IMR-90 (cell line): ENCODE results near the gene TPSAB1. TPM values are rescaled to one million over a fixed set of nuclear protein-coding genes. Genes with fewer than 3 reads are reported as not detected.

Experiments
- ATAC-seq: fragments of 200-7000 bp; cut with Tn5 transposase; 2 replicates; pipeline ENCODE4 v1.9.1; 2020; ENCODE audit warnings: low read depth, mild to moderate bottlenecking, moderate library complexity
- BruUV-seq: library from RNA; stranded (reverse); fragments of 400-500 nt; replicated peaks from 2 replicates; lab custom pipeline; 2021; lab: Mats Ljungman, UMichigan
- CTCF ChIA-PET: fragments of 300-600 bp; formaldehyde crosslinking; extraction: SDS; loops from one replicate; lab custom pipeline; 2021; ENCODE audit warnings: antibody characterized with exemption; lab: Yijun Ruan, JAX
- POLR2A ChIA-PET: fragments of 300-600 bp; sonication (Branson Sonifier 250); formaldehyde crosslinking; loops from one replicate; lab custom pipeline; 2022; ENCODE audit warnings: antibody characterized with exemption; ENCODE audit not compliant: unreplicated experiment; lab: Charles Lee
- DNase-seq: peaks from one replicate; pipeline ENCODE4 v3.0.0; 2013
- H2AFZ ChIP-seq: replicated peaks from 2 replicates; pipeline ENCODE3; 2013; ENCODE audit warnings: low read length, mild to moderate bottlenecking; ENCODE audit not compliant: poor library complexity
- H2AK5ac ChIP-seq: 2 replicates; pipeline ENCODE4 v1.6.1; 2013; ENCODE audit warnings: low read depth, low read length, inconsistent platforms
- H2AK9ac ChIP-seq: replicated peaks from 2 replicates; pipeline ENCODE3; 2013; ENCODE audit warnings: mild to moderate bottlenecking, low read depth, low read length, moderate library complexity; ENCODE audit not compliant: poor library complexity
- H2BK120ac ChIP-seq: 2 replicates; pipeline ENCODE4 v1.6.1; 2013; ENCODE audit warnings: low read depth, low read length, inconsistent platforms
- H2BK15ac ChIP-seq: 3 replicates; pipeline ENCODE4 v1.6.1; 2013; ENCODE audit warnings: low read depth, low read length, inconsistent platforms
- H2BK20ac ChIP-seq: 2 replicates; pipeline ENCODE4 v1.6.1; 2013; ENCODE audit warnings: low read depth, mild to moderate bottlenecking, inconsistent platforms, low read length, moderate library complexity
- H2BK5ac ChIP-seq: 2 replicates; pipeline ENCODE4 v1.6.1; 2013; ENCODE audit warnings: mild to moderate bottlenecking, low read depth, low read length, inconsistent platforms; ENCODE audit not compliant: poor library complexity, severe bottlenecking
- H3K14ac ChIP-seq: replicated peaks from 2 replicates; pipeline ENCODE4 v1.6.1; 2013; ENCODE audit warnings: low read depth, low read length, inconsistent platforms
- H3K18ac ChIP-seq: 2 replicates; pipeline ENCODE4 v1.6.1; 2013; ENCODE audit warnings: low read depth, low read length, control low read depth
- H3K23ac ChIP-seq: 2 replicates; pipeline ENCODE4 v1.6.1; 2013; ENCODE audit warnings: low read depth, low read length, inconsistent platforms
- H3K27ac ChIP-seq: 2 replicates; pipeline ENCODE4 v1.5.1; 2013; ENCODE audit warnings: mild to moderate bottlenecking, control low read depth, low read length; ENCODE audit not compliant: insufficient read depth
- H3K27me3 ChIP-seq: 2 replicates; pipeline ENCODE4 v1.6.1; 2013; ENCODE audit warnings: low read length; ENCODE audit not compliant: control insufficient read depth, insufficient read depth
- H3K36me3 ChIP-seq: 2 replicates; pipeline ENCODE4 v1.6.1; 2013; ENCODE audit warnings: low read length, mixed read lengths; ENCODE audit not compliant: control insufficient read depth, insufficient read depth
- H3K4ac ChIP-seq: 2 replicates; pipeline ENCODE4 v1.6.1; 2013; ENCODE audit warnings: low read depth, low read length, inconsistent platforms
- H3K4me1 ChIP-seq: 2 replicates; pipeline ENCODE4 v1.6.1; 2013; ENCODE audit warnings: low read length, mixed read lengths; ENCODE audit not compliant: control insufficient read depth, insufficient read depth
- H3K4me2 ChIP-seq: 2 replicates; pipeline ENCODE4 v1.6.1; 2013; ENCODE audit warnings: low read depth, mild to moderate bottlenecking, control low read depth, low read length, moderate library complexity
- H3K4me3 ChIP-seq: 2 replicates; pipeline ENCODE4 v1.5.1; 2013; ENCODE audit warnings: low read depth, mild to moderate bottlenecking, control low read depth, low read length, moderate library complexity; ENCODE audit not compliant: insufficient read depth
- H3K56ac ChIP-seq: 2 replicates; pipeline ENCODE4 v1.6.1; 2013; ENCODE audit warnings: low read length, inconsistent platforms; ENCODE audit not compliant: insufficient read depth; ENCODE audit errors: extremely low read depth
- H3K79me1 ChIP-seq, 2 experiments: 2 replicates each; pipeline ENCODE4 v1.6.1; 2013; ENCODE audit warnings: low read length in 2 of 2, inconsistent platforms in 1 of 2, low read depth in 1 of 2
- H3K9ac ChIP-seq: 2 replicates; pipeline ENCODE4 v1.6.1; 2013; ENCODE audit warnings: low read depth, low read length, control low read depth
- H3K9me1 ChIP-seq: 2 replicates; pipeline ENCODE4 v1.6.1; 2013; ENCODE audit warnings: low read length, inconsistent platforms; ENCODE audit not compliant: insufficient read depth
- H3K9me3 ChIP-seq: 2 replicates; pipeline ENCODE4 v1.6.1; 2013; ENCODE audit warnings: low read length; ENCODE audit not compliant: control insufficient read depth, insufficient read depth
- H4K20me1 ChIP-seq: 2 replicates; pipeline ENCODE4 v1.6.1; 2013; ENCODE audit warnings: low read length, inconsistent platforms; ENCODE audit not compliant: insufficient read depth
- H4K5ac ChIP-seq: 2 replicates; pipeline ENCODE4 v1.6.1; 2013; ENCODE audit warnings: mild to moderate bottlenecking, low read depth, low read length, control low read depth
- H4K8ac ChIP-seq, 2 experiments: 2 replicates each; pipeline ENCODE4 v1.6.1; 2013; ENCODE audit warnings: low read depth in 2 of 2, low read length in 2 of 2, control low read depth in 1 of 2, inconsistent platforms in 1 of 2
- H4K91ac ChIP-seq: 2 replicates; pipeline ENCODE4 v1.6.1; 2013; ENCODE audit warnings: low read depth, low read length, inconsistent platforms; ENCODE audit not compliant: insufficient read depth
- BHLHE40 ChIP-seq: fragments of 150-350 bp; IDR thresholded peaks from 2 replicates; pipeline ENCODE4 v1.6.1; 2016; ENCODE audit warnings: mild to moderate bottlenecking, low read depth, low read length
- CEBPB ChIP-seq: IDR thresholded peaks from 2 replicates; pipeline ENCODE4 v1.6.1; 2012; ENCODE audit warnings: low read depth, low read length, improper control_type of control experiment
- FOS ChIP-seq: fragments of 150-350 bp; IDR thresholded peaks from 2 replicates; pipeline ENCODE4 v1.6.1; 2016; ENCODE audit warnings: low read depth, low read length
- MAFK ChIP-seq: IDR thresholded peaks from 2 replicates; pipeline ENCODE4 v1.6.1; 2012; ENCODE audit warnings: low read depth, low read length, improper control_type of control experiment
- MAZ ChIP-seq: IDR thresholded peaks from 2 replicates; pipeline ENCODE4 v1.6.1; 2012; ENCODE audit warnings: low read depth, mild to moderate bottlenecking, low read length, improper control_type of control experiment, moderate library complexity, borderline replicate concordance
- MXI1 ChIP-seq: IDR thresholded peaks from 2 replicates; pipeline ENCODE4 v1.6.1; 2012; ENCODE audit warnings: low read depth, mild to moderate bottlenecking, low read length, moderate library complexity, borderline replicate concordance
- NFE2L2 ChIP-seq: fragments of 150-350 bp; IDR thresholded peaks from 2 replicates; pipeline ENCODE4 v1.6.1; 2016; ENCODE audit warnings: low read depth, mild to moderate bottlenecking, low read length
- RAD21 ChIP-seq: IDR thresholded peaks from 2 replicates; pipeline ENCODE4 v1.6.1; 2012; ENCODE audit warnings: low read length, improper control_type of control experiment
- RFX5 ChIP-seq: IDR thresholded peaks from 2 replicates; pipeline ENCODE4 v1.8.0; 2012; ENCODE audit warnings: low read depth, mild to moderate bottlenecking, low read length, moderate library complexity
- SMC3 ChIP-seq: fragments of 150-350 bp; IDR thresholded peaks from 2 replicates; pipeline ENCODE4 v1.6.1; 2016; ENCODE audit warnings: low read depth, mild to moderate bottlenecking, antibody characterized with exemption, low read length, moderate library complexity
- WGBS, 2 experiments: methylation state at CpG; one replicate each; pipeline versions ENCODE4 v1.1.5 to v1.1.7; 2013; ENCODE audit warnings: missing lambda C conversion rate in 2 of 2; ENCODE audit not compliant: insufficient read length in 1 of 2; ENCODE audit errors: extremely low coverage in 2 of 2; 5-methylcytosine and 5-hydroxymethylcytosine counted together
- dilution Hi-C: fragments of 300-500 bp; cut with HindIII; formaldehyde crosslinking; loops from one replicate; pipeline ENCODE4 v1.14.3; 2018; ENCODE audit warnings: low sequenced_read_pairs; ENCODE audit not compliant: unreplicated experiment
- in situ Hi-C: fragments of 300-500 bp; cut with MboI; formaldehyde crosslinking; loops from 3 replicates; pipeline ENCODE4 v1.14.3; 2019; ENCODE audit warnings: low sequenced_read_pairs, inconsistent platforms, mixed read lengths
- intact Hi-C: fragments of 100-400 bp; cut with micrococcal nuclease; formaldehyde crosslinking; loops from 2 replicates; pipeline ENCODE4 v1.10.0; 2022
- polyA plus RNA-seq, 3 experiments: library from polyadenylated mRNA; depleted of rRNA; stranded (reverse); fragments of >200 nt; gene quantifications; 2 replicates each; pipeline ENCODE4 v1.2.3, GENCODE V29; 2012; ENCODE audit warnings: low replicate concordance in 1 of 3
- total RNA-seq: library from RNA; depleted of rRNA; stranded (reverse); fragments of >200 nt; gene quantifications from 2 replicates; pipeline ENCODE4 v1.2.3, GENCODE V29; 2012
- TF ChIP-seq, protein P1 (sequence below): fragments of 150-350 bp; IDR thresholded peaks from 2 replicates; pipeline ENCODE4 v1.6.1; 2016; ENCODE audit warnings: low read depth, mild to moderate bottlenecking, low read length, moderate library complexity, borderline replicate concordance
- TF ChIP-seq, protein P2 (sequence below): fragments of 150-350 bp; IDR thresholded peaks from 2 replicates; pipeline ENCODE4 v1.6.1; 2017; ENCODE audit warnings: mild to moderate bottlenecking, antibody characterized with exemption, low read length, low read depth
- TF ChIP-seq, protein P3 (sequence below): conservative IDR thresholded peaks from 2 replicates; pipeline ENCODE4 v1.5.1; 2012; ENCODE audit warnings: mild to moderate bottlenecking, low read depth, low read length, improper control_type of control experiment

The TPSAB1 gene
- total and polyA plus RNA-seq, 2 of the 4 experiments (the other 2 are of a cell fraction), result not detected

DNA sequence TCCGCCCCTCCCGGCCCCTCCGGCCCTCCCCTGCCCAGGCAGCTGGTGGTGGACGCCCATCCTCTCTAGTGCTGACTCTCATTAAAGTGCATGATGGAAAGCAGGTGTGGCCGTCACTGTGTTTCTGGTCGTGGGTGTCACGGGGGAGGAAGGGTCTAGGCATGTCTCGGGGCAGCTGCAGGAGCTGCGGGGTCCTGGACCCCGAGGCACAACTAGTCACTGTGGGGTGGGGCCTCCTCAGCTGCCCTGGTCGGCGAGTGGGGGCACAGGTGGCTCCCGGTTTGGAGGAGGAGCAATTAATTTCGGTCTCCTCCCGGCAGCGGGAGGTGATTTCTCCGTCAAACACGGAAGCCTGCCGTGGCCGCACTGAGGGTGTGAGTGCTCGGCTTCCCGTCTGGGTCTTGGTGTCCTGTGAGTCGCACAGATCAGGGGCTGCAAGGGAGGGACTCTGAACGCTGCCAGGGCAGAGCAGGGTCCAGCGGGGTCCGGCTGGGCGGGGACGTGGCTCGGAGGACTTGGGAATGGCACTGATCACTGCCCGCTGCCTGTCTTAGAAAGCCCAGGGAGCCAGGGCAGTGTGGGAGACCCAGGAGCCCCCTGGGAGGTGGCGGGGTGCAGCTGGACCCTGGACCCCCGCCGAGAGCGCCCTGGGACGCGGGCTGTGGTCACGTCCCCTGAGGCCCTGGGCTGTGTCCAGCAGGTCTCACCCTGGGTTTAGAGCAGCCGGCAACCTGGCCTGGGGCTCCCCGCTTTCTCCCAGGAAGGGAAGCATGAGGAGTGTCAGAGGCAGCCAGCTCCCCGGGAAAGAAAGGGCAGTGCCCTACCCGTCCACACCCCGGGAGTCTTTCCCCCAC, 18.6 kb downstream of the TPSAB1 start (continued):
- no peak for TF ChIP-seq RFX5

DNA sequence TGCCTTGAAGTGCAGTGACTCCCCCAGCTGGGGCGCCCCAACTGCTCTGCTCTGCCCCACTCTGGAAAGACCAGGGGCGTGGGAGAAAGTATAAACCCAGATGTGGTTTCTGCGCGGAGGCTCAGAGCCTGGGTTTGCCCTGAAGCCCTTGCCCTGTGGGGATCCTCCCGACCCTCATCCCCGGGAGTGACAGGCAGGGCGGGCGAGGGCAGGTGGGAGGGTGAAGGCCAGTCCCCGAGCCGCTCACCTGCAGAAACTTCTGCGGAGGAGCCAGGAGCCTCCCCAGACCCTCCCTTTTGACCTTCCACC, 19.2 kb downstream of the TPSAB1 start:
- Histone ChIP-seq H3K9me1 (peaks cover 4% of the 10 kb centered on the region; the same call in 1 of the 2 replicates), H3K27ac (no peak overlapping the region), H3K23ac (no peak overlapping the region), H3K4me3 (no peak overlapping the region), H3K4ac (no peak overlapping the region), H2BK20ac (no peak overlapping the region), H3K18ac (no peak overlapping the region), H2BK5ac (no peak overlapping the region), H3K9ac (no peak overlapping the region), H4K5ac (no peak overlapping the region), H2AK9ac (no peak overlapping the region), H4K91ac (no peak overlapping the region), H2BK120ac (no peak overlapping the region), H3K9me3 (no peaks in the 10 kb centered on the region), H2BK15ac (no peak overlapping the region), H2AFZ (no peak overlapping the region), H3K4me2 (no peak overlapping the region), H3K56ac (no peak overlapping the region), H3K27me3 (peaks cover 38% of the 10 kb centered on the region), H4K20me1 (no peaks in the 10 kb centered on the region; the same call in 1 of the 2 replicates), H4K8ac (no peak overlapping the region), H2AK5ac (no peak overlapping the region), H3K36me3 (no peaks in the 10 kb centered on the region), H3K14ac (no peak overlapping the region), H3K4me1 (no peaks in the 10 kb centered on the region), H3K79me1 (no peaks in the 10 kb centered on the region)
- TF ChIP-seq, protein P1, sequence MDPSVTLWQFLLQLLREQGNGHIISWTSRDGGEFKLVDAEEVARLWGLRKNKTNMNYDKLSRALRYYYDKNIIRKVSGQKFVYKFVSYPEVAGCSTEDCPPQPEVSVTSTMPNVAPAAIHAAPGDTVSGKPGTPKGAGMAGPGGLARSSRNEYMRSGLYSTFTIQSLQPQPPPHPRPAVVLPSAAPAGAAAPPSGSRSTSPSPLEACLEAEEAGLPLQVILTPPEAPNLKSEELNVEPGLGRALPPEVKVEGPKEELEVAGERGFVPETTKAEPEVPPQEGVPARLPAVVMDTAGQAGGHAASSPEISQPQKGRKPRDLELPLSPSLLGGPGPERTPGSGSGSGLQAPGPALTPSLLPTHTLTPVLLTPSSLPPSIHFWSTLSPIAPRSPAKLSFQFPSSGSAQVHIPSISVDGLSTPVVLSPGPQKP, result no peak
- TF ChIP-seq RAD21 (no peak), CEBPB (no peak), MXI1 (no peak), SMC3 (no peak), MAFK (no peak), MAZ (no peak), FOS (no peak), BHLHE40 (no peak), NFE2L2 (no peak)
- TF ChIP-seq, protein P2, sequence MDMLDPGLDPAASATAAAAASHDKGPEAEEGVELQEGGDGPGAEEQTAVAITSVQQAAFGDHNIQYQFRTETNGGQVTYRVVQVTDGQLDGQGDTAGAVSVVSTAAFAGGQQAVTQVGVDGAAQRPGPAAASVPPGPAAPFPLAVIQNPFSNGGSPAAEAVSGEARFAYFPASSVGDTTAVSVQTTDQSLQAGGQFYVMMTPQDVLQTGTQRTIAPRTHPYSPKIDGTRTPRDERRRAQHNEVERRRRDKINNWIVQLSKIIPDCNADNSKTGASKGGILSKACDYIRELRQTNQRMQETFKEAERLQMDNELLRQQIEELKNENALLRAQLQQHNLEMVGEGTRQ, result no peak
- TF ChIP-seq, protein P3, sequence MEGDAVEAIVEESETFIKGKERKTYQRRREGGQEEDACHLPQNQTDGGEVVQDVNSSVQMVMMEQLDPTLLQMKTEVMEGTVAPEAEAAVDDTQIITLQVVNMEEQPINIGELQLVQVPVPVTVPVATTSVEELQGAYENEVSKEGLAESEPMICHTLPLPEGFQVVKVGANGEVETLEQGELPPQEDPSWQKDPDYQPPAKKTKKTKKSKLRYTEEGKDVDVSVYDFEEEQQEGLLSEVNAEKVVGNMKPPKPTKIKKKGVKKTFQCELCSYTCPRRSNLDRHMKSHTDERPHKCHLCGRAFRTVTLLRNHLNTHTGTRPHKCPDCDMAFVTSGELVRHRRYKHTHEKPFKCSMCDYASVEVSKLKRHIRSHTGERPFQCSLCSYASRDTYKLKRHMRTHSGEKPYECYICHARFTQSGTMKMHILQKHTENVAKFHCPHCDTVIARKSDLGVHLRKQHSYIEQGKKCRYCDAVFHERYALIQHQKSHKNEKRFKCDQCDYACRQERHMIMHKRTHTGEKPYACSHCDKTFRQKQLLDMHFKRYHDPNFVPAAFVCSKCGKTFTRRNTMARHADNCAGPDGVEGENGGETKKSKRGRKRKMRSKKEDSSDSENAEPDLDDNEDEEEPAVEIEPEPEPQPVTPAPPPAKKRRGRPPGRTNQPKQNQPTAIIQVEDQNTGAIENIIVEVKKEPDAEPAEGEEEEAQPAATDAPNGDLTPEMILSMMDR, result no peak
- no TSS peak for BruUV-seq
- in situ Hi-C loops (no loop called here), dilution Hi-C loops (no loop called here), intact Hi-C loops (no loop called here)
- ATAC-seq (no peak), DNase-seq (no peak)
- ChIA-PET CTCF (no interaction called here), POLR2A (no interaction called here)
- no CpG with 5 or more reads among the region's 11 CpGs for WGBS, 2 experiments
